GM18861 (cell line): ENCODE results near the gene TSPAN32.

Source experiments
- ATAC-seq: cut with Tn5 transposase; IDR thresholded peaks from one replicate; pipeline ENCODE4 v1.9.1; 2021; ENCODE audit not compliant: unreplicated experiment

The TSPAN32 gene

GRCh38 chr11:2302896-2303626 is 1.2 kb downstream of the TSPAN32 start:
- ATAC-seq = no peak

GRCh38 chr11:2303627-2304505 is 2.1 kb downstream of the TSPAN32 start:
- ATAC-seq = no peak

GRCh38 chr11:2304506-2305139 is 2.8 kb downstream of the TSPAN32 start:
- ATAC-seq = no peak

GRCh38 chr11:2305140-2305778 is 3.4 kb downstream of the TSPAN32 start:
- ATAC-seq = no peak

- ATAC-seq = no peak
Observed at GRCh38 chr11:2305788-2306451, 4.1 kb downstream of the TSPAN32 start.

GRCh38 chr11:2306452-2306823 is 4.6 kb downstream of the TSPAN32 start:
- ATAC-seq = no peak

- no peak for ATAC-seq
Observed at GRCh38 chr11:2306877-2307500, 5.2 kb downstream of the TSPAN32 start.

- no peak for ATAC-seq
Observed at GRCh38 chr11:2307501-2308331, 5.9 kb downstream of the TSPAN32 start.

GRCh38 chr11:2308713-2309112 is 6.9 kb downstream of the TSPAN32 start:
- ATAC-seq = no peak

GRCh38 chr11:2309251-2310072 is 7.6 kb downstream of the TSPAN32 start:
- ATAC-seq = no peak

GRCh38 chr11:2310073-2310785 is 8.4 kb downstream of the TSPAN32 start:
- no peak for ATAC-seq

- ATAC-seq = no peak
Observed at GRCh38 chr11:2310786-2311352, 9.1 kb downstream of the TSPAN32 start.

GRCh38 chr11:2311353-2312133 is 9.7 kb downstream of the TSPAN32 start:
- no peak for ATAC-seq

- ATAC-seq = no peak
Observed at GRCh38 chr11:2312232-2313042, 10.6 kb downstream of the TSPAN32 start.

GRCh38 chr11:2313051-2313951 is 11.5 kb downstream of the TSPAN32 start:
- no peak for ATAC-seq
